Islet precursor cell (in vitro differentiated cells): ENCODE results near the gene TASOR2.

Experiments used
- DNase-seq: peaks from one replicate; pipeline ENCODE4 v3.0.0-alpha.2; 2018

The TASOR2 gene

GRCh38 chr10:5658871-5659618, 25.6 kb upstream of the TASOR2 start:
- no peak for DNase-seq

DNA sequence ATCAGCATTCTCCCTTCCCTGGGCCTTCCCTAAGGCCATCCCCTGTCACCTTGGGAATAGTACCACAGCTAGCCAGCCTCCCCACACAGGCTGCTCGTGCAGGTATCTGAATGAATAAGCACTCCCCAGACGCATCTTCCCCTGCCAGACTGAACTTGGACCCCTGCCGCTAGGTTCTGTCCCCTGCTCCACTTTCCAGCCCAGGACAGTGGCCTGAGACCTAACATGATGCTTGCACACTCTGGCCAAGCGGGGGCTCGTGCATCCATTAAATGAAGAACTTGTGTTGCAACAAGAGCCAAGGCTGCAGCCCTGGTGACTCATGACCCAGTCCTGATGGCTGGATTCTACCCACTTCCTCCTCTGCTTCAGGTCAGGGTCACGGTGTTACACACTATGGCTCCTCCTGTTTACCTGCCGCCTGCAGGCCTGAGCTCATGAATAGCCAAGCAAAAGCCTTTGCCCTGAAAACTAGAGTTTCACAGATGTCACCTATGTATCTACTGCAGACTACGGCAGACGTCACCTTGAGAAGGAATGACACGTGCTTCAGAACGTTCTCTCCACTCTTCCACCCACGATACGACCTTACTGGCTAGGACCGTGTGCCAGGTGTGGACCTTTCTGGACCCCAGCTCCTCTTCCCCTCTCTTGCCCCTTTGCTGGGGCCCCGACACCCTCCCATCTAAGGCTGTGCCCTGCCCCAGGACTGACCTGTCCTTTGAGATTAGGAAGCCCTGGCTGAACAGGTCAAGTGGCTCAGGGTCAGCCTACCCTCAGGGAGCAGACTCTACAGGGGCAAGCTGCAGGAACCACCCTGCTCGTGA, 24.7 kb upstream of the TASOR2 start:
- DNase-seq: peak; percentile 88

DNA sequence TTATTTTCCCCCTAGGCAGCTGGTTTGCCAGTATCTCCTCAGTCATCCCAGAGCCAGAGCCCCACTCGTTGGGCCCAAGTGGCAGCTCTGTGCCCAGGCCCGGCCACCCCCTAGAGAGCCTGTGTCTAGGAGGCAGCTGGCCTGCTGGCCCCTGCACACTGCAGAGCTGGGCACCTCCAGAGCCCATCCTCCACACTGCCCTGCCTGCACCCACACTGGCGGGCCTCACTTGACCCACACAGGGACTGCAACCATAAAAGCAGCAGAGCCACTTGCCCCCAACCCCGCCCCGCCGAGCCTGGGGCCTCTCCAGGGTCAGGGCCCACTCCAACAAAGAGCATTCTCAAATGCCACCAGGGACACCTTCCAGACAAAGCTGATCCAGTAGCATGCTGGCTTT, 23.6 kb upstream of the TASOR2 start:
- DNase-seq: no peak

- DNase-seq: no peak
These were observed 21.7 kb upstream of the TASOR2 start for GRCh38 chr10:5662708-5663579.

DNA sequence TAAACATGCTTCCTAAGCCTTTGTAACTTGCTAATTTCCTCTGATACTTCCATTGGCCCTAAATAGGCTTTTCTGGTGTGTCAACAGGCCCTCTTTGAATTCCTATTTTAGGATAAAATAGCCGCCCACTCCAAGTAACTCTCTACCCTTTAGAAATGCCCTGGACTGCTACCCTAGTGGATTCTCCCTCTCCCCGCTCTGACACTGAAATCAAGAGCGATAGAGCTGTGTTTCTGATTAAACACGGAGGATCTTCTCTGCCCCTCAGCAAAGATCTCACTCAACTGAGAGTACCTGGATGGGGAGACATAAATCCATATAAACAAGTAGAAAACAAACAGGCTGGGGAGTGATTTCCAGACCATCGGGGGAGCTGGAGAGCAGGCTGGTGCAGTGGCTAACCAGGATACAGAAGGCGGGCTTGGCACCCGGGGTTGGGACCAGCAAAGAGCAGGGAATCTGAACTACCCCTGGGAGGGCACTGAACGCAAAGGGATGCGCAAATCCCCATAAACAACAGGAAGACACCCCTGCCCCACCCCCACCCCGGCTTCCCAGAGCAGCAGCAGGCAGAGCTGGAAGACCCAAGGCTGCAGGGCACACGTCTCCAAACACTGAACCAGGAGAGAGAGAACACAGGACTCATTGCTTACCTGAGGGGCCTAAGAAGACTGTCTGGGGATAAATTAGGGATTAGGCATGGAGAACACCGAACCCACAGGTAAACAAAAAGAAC, 20.8 kb upstream of the TASOR2 start:
- no peak for DNase-seq

DNA sequence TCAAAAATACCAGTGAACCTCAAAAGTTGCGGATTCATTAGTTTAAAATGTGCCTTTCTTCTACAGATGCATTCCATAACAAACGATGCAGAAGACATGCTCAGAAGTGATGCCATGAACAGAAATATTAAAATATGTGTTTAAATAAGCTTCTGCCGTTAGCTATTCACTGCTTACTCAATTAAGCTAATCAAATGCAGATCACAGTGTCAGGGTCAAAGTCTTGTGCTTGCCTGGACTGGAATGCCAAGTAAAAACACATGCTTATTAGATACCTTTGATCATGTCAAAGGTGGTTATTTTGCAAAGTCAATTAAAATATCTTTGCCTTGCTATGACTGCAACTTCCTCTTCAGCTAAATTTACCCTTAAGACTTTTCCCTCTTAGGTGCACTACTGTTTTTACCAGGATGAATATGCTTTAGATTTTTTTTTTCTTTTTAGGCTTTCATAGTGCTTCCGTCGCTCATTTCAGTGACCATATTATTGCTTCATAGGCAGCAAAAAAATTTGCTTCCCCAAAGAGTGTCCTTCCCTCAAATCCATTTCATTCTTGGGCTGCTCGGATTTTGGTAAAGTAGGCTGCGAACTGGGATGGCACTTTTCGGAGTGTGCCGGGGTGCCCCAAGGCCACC, 19.1 kb upstream of the TASOR2 start:
- no peak for DNase-seq

DNA sequence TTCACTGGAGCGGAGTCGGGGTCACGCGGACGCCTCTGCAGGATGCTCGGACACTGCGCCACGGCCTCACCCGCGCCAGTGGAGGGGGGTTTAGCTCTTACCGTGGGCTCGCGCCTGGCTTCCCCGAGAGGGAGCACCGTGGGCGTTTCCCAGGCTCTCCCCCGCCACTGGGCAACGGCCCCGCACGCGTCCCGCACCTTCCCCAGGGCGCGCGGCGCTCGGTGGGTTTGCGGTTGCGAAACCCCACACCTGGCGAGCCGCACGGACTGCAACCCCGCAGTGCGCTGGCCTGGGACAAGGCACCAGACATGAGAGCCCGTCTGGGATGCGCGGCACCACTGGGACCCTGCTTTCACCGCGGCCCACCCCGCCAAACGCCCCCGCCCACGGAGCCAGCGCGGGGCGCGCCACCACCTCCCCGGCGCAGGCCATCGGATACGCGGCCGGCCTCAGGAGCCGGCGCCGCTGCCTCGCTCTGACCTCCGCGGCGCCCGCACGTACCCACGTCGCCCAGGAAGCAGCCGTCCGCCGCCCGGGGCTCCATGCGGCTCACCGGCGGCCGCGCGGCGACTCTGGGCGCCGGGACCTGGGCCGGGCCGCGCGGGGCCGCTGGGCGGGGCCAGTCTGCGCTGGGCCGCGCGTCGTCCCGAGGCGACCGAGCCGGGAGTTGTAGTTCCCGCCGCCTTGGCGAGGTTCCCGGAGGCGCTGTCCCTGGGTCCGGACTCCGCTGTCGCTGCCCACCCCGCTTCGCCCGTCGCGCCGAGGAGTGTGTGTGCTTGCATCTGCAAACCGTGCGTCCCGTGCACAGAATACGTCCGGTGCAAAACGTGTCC, 18.4 kb upstream of the TASOR2 start, which contains the start of gene ASB13:
Gene ASB13 (minus strand): TSS at position 588 of the 833 bp plus-strand sequence. CDS start 44 bp downstream, at position 544.
- peak; percentile 82 for DNase-seq

DNA sequence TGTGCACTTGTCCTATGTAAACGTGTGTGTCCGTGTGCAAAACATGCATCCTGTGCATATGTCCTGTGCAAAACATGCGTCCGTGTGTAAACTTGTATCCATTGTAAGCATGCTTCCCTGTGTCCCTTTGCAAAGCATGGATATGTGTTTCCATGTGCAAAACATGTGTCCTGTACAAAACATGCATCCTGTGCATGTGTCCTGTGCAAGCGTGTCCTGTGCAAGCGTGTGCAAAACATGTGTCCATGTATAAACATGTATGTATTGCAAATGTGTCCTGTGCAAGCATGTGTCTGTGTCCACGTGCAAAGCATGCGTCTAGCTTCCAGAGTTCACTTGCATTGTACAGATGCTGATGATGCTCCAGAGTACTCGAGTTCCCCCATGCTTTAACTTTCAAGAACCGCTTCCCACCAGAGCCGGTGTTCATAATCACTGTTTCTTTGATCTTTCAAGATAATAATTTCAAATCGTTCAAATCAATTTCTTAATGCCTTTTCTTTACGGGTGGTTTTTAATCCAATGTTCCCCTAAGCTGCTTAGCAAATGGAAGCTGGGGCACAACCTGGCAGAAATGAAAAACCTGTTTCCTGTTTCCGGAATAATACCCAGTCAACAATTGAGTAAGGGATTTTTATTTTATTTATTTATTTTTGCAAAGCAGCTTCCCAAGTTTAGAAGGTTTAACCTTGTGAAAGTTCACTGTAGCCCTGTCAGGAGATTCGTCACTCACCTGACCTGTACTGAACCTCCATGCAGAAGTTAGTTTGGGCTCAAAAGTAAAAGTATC, 17.6 kb upstream of the TASOR2 start:
- DNase-seq: no peak

DNA sequence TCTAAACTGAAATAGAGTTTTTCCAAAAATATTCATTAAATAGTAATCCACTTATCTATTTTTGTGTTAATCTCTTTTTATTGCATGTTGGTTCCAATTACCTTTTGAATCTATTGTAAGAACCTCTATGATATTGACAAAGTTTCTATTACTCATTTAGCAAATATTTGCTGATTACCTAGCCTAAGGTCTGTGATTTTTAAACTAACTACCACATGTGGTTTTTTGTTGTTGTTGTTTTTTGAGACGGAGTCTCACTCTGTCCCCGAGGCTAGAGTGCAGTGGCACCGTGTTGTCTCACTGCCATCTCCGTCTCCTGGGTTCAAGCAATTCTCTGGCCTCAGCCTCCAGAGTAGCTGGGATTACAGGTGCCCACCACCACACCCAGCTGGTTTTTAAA, 16.2 kb upstream of the TASOR2 start:
- no peak for DNase-seq

GRCh38 chr10:5669604-5670003, 15.0 kb upstream of the TASOR2 start:
- no peak for DNase-seq

- DNase-seq: no peak
These were observed 13.8 kb upstream of the TASOR2 start for GRCh38 chr10:5670662-5671375.

- no peak for DNase-seq
These were observed 6.1 kb upstream of the TASOR2 start for GRCh38 chr10:5678397-5679036.

DNA sequence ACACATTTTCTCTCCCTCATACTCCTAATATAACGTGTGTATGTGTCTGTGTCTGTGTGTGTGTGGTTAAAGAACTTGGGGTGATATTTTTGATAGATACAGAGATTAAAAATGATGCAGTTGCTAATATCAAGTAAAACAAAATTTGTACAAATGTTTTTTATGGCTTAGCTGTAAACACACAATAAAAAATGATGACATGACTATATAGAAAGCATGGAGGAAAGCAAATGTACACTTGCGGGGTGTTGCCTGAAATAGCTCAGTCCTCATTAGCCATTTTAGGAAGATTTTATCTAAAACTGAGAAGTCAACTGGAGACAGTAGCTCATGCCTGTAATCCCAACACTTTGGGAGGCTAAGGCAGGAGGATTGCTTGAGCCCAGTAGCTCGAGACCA, 5.6 kb upstream of the TASOR2 start:
- DNase-seq: no peak

GRCh38 chr10:5679606-5680005, 5.0 kb upstream of the TASOR2 start:
- DNase-seq: no peak

DNA sequence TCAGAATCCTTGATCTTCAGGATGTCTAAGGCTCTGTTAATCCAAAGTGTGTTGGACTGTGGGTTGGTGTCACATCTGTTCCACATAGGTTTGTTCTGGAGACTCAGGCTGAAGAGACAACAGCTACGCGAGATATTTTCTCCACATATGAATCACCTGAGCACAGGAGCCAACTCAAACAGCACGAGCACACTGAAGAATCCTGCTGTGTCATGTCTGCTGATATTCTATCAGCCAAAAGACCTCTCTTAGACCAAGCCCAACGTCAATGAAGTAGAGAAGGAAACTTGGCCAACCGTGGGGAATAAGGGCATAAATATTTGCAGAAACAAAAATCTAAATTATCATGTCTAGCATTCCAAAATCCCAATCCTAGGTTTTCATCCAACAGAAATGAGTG, 2.7 kb upstream of the TASOR2 start:
- no peak for DNase-seq

DNA sequence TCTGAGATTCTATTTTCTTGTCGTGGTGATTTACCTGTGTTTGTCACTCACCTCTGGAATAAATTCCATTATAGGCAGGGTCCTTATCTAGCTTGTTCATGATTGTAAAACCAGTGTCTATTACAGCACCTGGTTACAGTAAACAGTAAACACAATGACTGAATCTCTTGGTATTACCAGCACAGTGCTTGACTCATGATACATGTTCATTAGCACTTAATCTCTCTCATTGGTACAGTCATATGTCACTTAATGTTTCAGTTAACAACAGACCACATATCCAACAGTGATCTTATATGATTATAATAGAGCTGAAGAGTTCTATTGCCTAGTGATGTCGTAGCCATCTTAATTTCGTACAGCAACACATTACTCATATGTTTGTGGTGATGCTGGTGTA, 1.6 kb upstream of the TASOR2 start:
- no peak for DNase-seq

DNA sequence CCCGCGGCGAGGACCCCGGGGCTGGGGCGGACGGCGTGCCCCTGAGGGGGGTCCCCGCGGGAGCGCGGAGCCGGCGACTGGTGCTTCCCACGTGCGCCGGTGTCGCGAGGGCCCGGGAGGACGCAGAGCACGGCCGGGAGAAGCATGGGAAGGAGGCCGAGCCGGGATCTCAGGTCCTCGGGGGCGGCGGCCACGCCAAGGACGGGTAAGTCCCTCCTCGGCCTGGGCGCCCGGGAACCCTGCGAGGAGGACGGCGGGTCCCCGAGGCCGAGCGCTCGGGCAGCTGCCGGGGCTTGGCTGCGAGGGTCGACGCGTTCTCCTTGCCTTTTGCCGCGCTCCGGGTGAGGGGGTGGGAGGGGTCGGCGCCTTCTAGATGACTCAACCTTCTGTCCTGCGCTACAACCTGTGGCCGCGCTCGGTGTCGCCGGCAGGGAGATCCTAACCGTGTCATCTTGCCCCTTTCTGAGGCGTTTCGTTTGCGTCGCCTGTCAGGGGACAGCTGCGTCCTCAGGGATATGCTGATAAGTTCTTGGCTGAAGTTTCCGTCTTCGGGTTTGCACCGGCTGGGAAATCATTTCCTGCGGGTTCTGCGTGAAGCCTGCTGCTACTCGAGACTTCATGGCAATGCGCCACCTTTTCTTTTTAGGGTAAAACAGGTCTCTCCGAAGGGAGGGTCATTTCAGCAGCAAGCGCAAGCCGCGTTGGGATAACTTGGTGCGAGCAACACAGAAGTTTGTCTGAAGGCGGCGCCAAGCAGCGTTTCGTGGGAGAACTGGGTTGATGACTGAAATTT, 529 bp downstream of the TASOR2 start:
- peak; percentile 91 for DNase-seq

GRCh38 chr10:5685764-5686240, 1.2 kb downstream of the TASOR2 start:
- DNase-seq: no peak
